Peyer's patch (tissue), 4 donors: ENCODE measurements around the gene CD302. TPM values are rescaled to one million over a fixed set of nuclear protein-coding genes. Genes with fewer than 3 reads are reported as not detected.

Source experiments
- DNase-seq, 3 donors: peaks; one replicate each; pipeline ENCODE4 v3.0.0-alpha.2; 2017 to 2019
- H3K27ac ChIP-seq, 4 donors: fragments of 200-600 bp; sonication (generic); one replicate each; pipeline ENCODE4 v1.5.1; 2016 to 2019
- H3K27me3 ChIP-seq, 2 donors: fragments of 200-600 bp; sonication (generic); one replicate each; pipeline ENCODE4 v1.5.1; 2019
- H3K36me3 ChIP-seq, 3 donors: fragments of 200-600 bp; sonication (generic); one replicate each; pipeline ENCODE4 v1.5.1; 2016 to 2019
- H3K4me1 ChIP-seq, 4 donors: fragments of 200-600 bp; sonication (generic); one replicate each; pipeline ENCODE4 v1.5.1; 2016 to 2019
- H3K4me3 ChIP-seq, 4 donors: fragments of 200-600 bp; sonication (generic); 1 replicate in 3 of 4; 2 replicates in 1 of 4; pipeline ENCODE4 v1.5.1; 2016 to 2019; ENCODE audit warnings: mild to moderate bottlenecking in 1 of 4
- H3K9me3 ChIP-seq, 4 donors: fragments of 200-600 bp; sonication (generic); one replicate each; pipeline ENCODE4 v1.5.1; 2016 to 2019; ENCODE audit warnings: mild to moderate bottlenecking in 1 of 4
- CTCF ChIP-seq, 6 experiments: fragments of 450-650 bp in 4 of 6; fragments of 200-600 bp in 2 of 6; sonication (generic) in 1 of 6; IDR thresholded peaks; one replicate each; pipeline ENCODE4 v1.5.1; 2017 to 2019; ENCODE audit warnings: antibody characterized with exemption in 6 of 6, mild to moderate bottlenecking in 3 of 6, moderate library complexity in 1 of 6
- POLR2A ChIP-seq, 2 donors: fragments of 450-650 bp; IDR thresholded peaks; one replicate each; pipeline ENCODE4 v1.5.1; 2017; ENCODE audit warnings: antibody characterized with exemption in 2 of 2, mild to moderate bottlenecking in 2 of 2, moderate library complexity in 2 of 2
- total RNA-seq, 4 donors: library from RNA; depleted of rRNA; stranded (reverse); fragments of >200 nt; gene quantifications; one replicate each; pipeline ENCODE4 v1.1.0, GENCODE V29; 2016

CD302 gene
- total RNA-seq, 4 donors from 2014 or later = 17.9 to 38.0 (median 30.1) TPM

DNA sequence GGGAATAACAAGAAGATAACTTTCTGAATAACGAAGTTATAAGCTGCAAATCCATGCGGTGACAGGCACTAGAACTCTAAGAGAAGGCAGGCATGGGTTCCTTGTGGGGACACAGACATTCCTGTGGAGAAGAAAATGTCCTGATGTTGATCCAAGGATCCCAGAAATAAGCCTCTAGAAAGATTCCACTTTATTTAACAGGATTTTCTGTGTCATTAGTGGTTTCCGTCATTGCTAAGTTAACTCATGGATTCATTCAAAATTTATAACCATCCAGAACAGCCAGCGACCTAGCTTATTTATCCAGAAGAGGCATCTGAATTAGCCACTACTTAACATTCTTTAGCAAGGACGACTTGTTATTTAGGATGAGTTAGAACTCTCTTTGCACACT is 10.0 kb upstream of the CD302 start:
- no peak for DNase-seq
- TF ChIP-seq CTCF (IDR thresholded peaks at IDR 0.05) (no peak), POLR2A (IDR thresholded peaks at IDR 0.05) (no peak)
- H3K4me1 ChIP-seq = no peaks in the 10 kb centered on the region

GRCh38 chr2:159807183-159808031 is 9.4 kb upstream of the CD302 start:
- Histone ChIP-seq H3K27ac (no peak overlapping the region), H3K27me3 (no peaks in the 10 kb centered on the region), H3K9me3 (no peaks in the 10 kb centered on the region), H3K4me3 (no peak overlapping the region), H3K4me1 (no peaks in the 10 kb centered on the region), H3K36me3 (peaks cover 0 to 3% (median 0%) of the 10 kb centered on the region in 3 donors)
- peak in 1 of 3 donors; percentile 58 for DNase-seq
- TF ChIP-seq POLR2A (IDR thresholded peaks at IDR 0.05) (no peak), CTCF (IDR thresholded peaks at IDR 0.05) (peak in 5 of 6 experiments; percentile 27 to 77 (median 71))

More for the DNA sequence above, 10.0 kb upstream of the CD302 start:
- peaks cover 0 to 3% (median 0%) of the 10 kb centered on the region in 3 donors for H3K36me3 ChIP-seq
- H3K9me3 ChIP-seq = no peaks in the 10 kb centered on the region
- no peak overlapping the region for H3K27ac ChIP-seq
- H3K4me3 ChIP-seq = no peak overlapping the region
- H3K27me3 ChIP-seq = no peaks in the 10 kb centered on the region

GRCh38 chr2:159804941-159805340 is 6.9 kb upstream of the CD302 start:
- H3K4me1 ChIP-seq = no peaks in the 10 kb centered on the region
- peaks cover 0 to 3% (median 0%) of the 10 kb centered on the region in 3 donors for H3K36me3 ChIP-seq
- no peak for DNase-seq
- TF ChIP-seq CTCF (IDR thresholded peaks at IDR 0.05) (no peak), POLR2A (IDR thresholded peaks at IDR 0.05) (no peak)
- H3K4me3 ChIP-seq = no peak overlapping the region
- no peaks in the 10 kb centered on the region for H3K27me3 ChIP-seq
- no peak overlapping the region for H3K27ac ChIP-seq
- no peaks in the 10 kb centered on the region for H3K9me3 ChIP-seq

DNA sequence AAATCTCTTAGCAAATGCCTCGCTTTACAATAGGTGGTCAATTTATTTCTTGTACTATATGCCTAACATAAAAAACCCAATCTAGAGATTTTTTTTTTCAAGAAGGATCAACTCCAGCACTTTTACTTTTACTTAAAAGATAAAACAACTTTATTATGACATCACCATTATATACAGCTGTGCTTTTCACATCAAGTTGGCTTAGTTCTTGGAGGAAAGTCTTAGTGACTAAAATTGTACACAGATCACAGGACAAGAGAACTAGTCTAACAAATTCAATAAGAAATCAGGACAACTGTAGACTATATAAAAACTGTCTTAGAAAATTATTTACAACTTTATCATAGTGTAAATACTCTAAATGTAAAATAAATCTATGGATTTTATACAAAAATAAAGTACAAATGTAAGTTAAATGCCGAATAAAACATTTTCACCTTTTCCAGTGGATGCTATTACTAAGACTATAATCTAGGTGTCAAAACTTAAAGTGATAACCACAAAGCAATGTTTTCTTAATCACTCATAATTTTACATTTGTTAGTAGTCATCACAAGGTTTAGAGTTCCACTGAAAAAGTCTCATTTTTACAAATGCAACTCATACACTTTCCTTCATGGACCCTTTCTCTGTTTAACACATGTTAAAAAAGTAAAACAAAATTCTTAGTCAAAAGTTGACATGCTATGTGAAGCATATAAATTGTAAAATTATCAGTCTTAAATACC is 5.4 kb upstream of the CD302 start:
- Histone ChIP-seq H3K9me3 (no peaks in the 10 kb centered on the region), H3K27ac (no peak overlapping the region), H3K36me3 (peaks cover 0 to 3% (median 0%) of the 10 kb centered on the region in 3 donors), H3K4me1 (peaks cover 0 to 6% (median 0%) of the 10 kb centered on the region in 4 donors), H3K4me3 (no peak overlapping the region), H3K27me3 (no peaks in the 10 kb centered on the region)
- TF ChIP-seq CTCF (IDR thresholded peaks at IDR 0.05) = no peak
- no peak for TF ChIP-seq POLR2A (IDR thresholded peaks at IDR 0.05)
- no peak for DNase-seq

DNA sequence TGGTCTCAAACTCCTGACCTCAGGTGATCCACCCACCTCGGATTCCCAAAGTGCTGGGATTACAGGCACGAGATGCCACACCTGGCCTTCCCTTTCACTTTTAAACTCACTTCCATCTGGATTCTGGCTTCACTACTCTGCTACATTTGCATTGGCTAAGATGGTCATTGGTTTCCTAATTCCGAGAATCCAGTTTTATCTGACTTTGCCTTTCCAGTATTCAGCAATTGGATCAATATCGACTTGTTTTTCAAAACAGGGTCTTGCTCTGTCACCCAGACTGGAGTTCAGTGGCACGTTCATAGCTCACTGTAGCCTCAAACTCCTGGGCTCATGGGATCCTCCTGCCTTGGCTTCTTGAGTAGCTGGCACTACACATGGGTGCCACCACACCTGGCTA is 4.7 kb upstream of the CD302 start:
- Histone ChIP-seq H3K4me1 (peaks cover 0 to 6% (median 0%) of the 10 kb centered on the region in 4 donors), H3K4me3 (no peak overlapping the region), H3K36me3 (no peaks in the 10 kb centered on the region), H3K27me3 (no peaks in the 10 kb centered on the region), H3K27ac (no peak overlapping the region), H3K9me3 (no peaks in the 10 kb centered on the region)
- no peak for TF ChIP-seq POLR2A (IDR thresholded peaks at IDR 0.05)
- TF ChIP-seq CTCF (IDR thresholded peaks at IDR 0.05) = no peak
- DNase-seq = no peak
